Stimulated activated naive CD8-positive, alpha-beta T cell treated with anti-CD3 and anti-CD28 coated beads, Interleukin-15, amount 100 ng/mL, for 72 hours (primary cell): ENCODE results near the gene APOOL.
"Not testable (repeated sequence)": the region's sequence is repeated elsewhere in the genome, so short reads cannot be mapped to it uniquely, and the experiment has no call there.

ENCODE experiments used
- ATAC-seq: fragments of 150-1000 bp; cut with Tn5 transposase; 2 replicates; pipeline ENCODE4 v1.10.0; 2021; ENCODE audit warnings: mild to moderate bottlenecking, moderate library complexity
- DNase-seq, 2 donors: peaks; one replicate each; pipeline ENCODE4 v3.0.0; 2021 to 2022
- H3K27ac Mint-ChIP-seq, 2 donors: one replicate each; pipeline ENCODE4 v1.8.0; 2022; ENCODE audit warnings: mild to moderate bottlenecking in 2 of 2, mixed read lengths in 2 of 2, moderate library complexity in 2 of 2
- H3K27me3 Mint-ChIP-seq: one replicate; pipeline ENCODE4 v1.8.0; 2022; ENCODE audit warnings: mixed read lengths
- H3K4me1 Mint-ChIP-seq: one replicate; pipeline ENCODE4 v1.8.0; 2022; ENCODE audit warnings: mild to moderate bottlenecking, mixed read lengths
- H3K4me3 Mint-ChIP-seq, 2 donors: one replicate each; pipeline ENCODE4 v1.8.0; 2022; ENCODE audit warnings: mild to moderate bottlenecking in 2 of 2, mixed read lengths in 2 of 2, moderate library complexity in 1 of 2
- H3K9me3 Mint-ChIP-seq, 2 donors: one replicate each; pipeline ENCODE4 v1.8.0; 2022; ENCODE audit warnings: mixed read lengths in 2 of 2

Gene APOOL

GRCh38 chrX:85037114-85037513, 33.4 kb downstream of the APOOL start:
- H3K9me3 Mint-ChIP-seq, result peaks cover 0 to 22% of the 10 kb centered on the region in 2 donors
- no peak overlapping the region for H3K27ac Mint-ChIP-seq
- DNase-seq (no peak), ATAC-seq (no peak)
- H3K4me1 Mint-ChIP-seq, result peaks cover 6% of the 10 kb centered on the region
- no peaks in the 10 kb centered on the region for H3K27me3 Mint-ChIP-seq
- H3K4me3 Mint-ChIP-seq, result no peak overlapping the region

GRCh38 chrX:85051627-85052026, 48.0 kb downstream of the APOOL start:
- ATAC-seq (no peak), DNase-seq (no peak)
- peak overlapping the region in 1 of 2 donors; percentile 86 for H3K27ac Mint-ChIP-seq
- no peaks in the 10 kb centered on the region for H3K4me1 Mint-ChIP-seq
- H3K9me3 Mint-ChIP-seq, result no peaks in the 10 kb centered on the region
- H3K4me3 Mint-ChIP-seq, result no peak overlapping the region
- no peaks in the 10 kb centered on the region for H3K27me3 Mint-ChIP-seq

GRCh38 chrX:85052205-85052604, 48.5 kb downstream of the APOOL start:
- DNase-seq (no peak), ATAC-seq (peak; percentile 72)
- Mint-ChIP-seq H3K9me3 (no peaks in the 10 kb centered on the region), H3K4me3 (no peak overlapping the region), H3K27me3 (no peaks in the 10 kb centered on the region), H3K4me1 (no peaks in the 10 kb centered on the region), H3K27ac (peak overlapping the region; percentile 48 to 86)

GRCh38 chrX:85052636-85053343, 49.1 kb downstream of the APOOL start:
- DNase-seq, result no peak
- ATAC-seq, result peak; percentile 86
- no peaks in the 10 kb centered on the region for H3K4me1 Mint-ChIP-seq
- no peak overlapping the region for H3K4me3 Mint-ChIP-seq
- no peaks in the 10 kb centered on the region for H3K27me3 Mint-ChIP-seq
- H3K9me3 Mint-ChIP-seq, result no peaks in the 10 kb centered on the region
- peak overlapping the region; percentile 48 to 86 for H3K27ac Mint-ChIP-seq

- no peaks in the 10 kb centered on the region for H3K27me3 Mint-ChIP-seq
- ATAC-seq (no peak), DNase-seq (no peak)
- H3K4me3 Mint-ChIP-seq, result no peak overlapping the region
- H3K9me3 Mint-ChIP-seq, result no peaks in the 10 kb centered on the region
- no peaks in the 10 kb centered on the region for H3K4me1 Mint-ChIP-seq
- no peak overlapping the region for H3K27ac Mint-ChIP-seq
Observed at GRCh38 chrX:85065512-85066198, 62.0 kb downstream of the APOOL start.

GRCh38 chrX:85077247-85077646, 73.6 kb downstream of the APOOL start:
- not testable (repeated sequence) for H3K9me3 Mint-ChIP-seq, H3K27me3 Mint-ChIP-seq, DNase-seq, H3K4me1 Mint-ChIP-seq, ATAC-seq, H3K27ac Mint-ChIP-seq, H3K4me3 Mint-ChIP-seq

GRCh38 chrX:85084770-85085393, 81.2 kb downstream of the APOOL start:
- H3K27me3 Mint-ChIP-seq, result no peaks in the 10 kb centered on the region
- H3K27ac Mint-ChIP-seq, result no peak overlapping the region
- no peak for ATAC-seq
- H3K9me3 Mint-ChIP-seq, result no peaks in the 10 kb centered on the region
- no peak for DNase-seq
- H3K4me3 Mint-ChIP-seq, result no peak overlapping the region
- H3K4me1 Mint-ChIP-seq, result no peaks in the 10 kb centered on the region

GRCh38 chrX:85089321-85089840, 85.7 kb downstream of the APOOL start:
- H3K27ac Mint-ChIP-seq, result no peak overlapping the region
- H3K4me3 Mint-ChIP-seq, result no peak overlapping the region
- no peaks in the 10 kb centered on the region for H3K27me3 Mint-ChIP-seq
- H3K4me1 Mint-ChIP-seq, result no peaks in the 10 kb centered on the region
- H3K9me3 Mint-ChIP-seq, result no peaks in the 10 kb centered on the region
- DNase-seq (no peak), ATAC-seq (no peak)

- Mint-ChIP-seq H3K27ac (no peak overlapping the region), H3K9me3 (no peaks in the 10 kb centered on the region)
- ATAC-seq, result no peak
Observed at GRCh38 chrX:85107407-85107806, 103.7 kb downstream of the APOOL start.

GRCh38 chrX:85108165-85108564, 104.5 kb downstream of the APOOL start:
- H3K4me3 Mint-ChIP-seq, result no peak overlapping the region
- H3K4me1 Mint-ChIP-seq, result no peaks in the 10 kb centered on the region
- no peaks in the 10 kb centered on the region for H3K27me3 Mint-ChIP-seq
- no peaks in the 10 kb centered on the region for H3K9me3 Mint-ChIP-seq
- no peak for DNase-seq
- no peak for ATAC-seq
- no peak overlapping the region for H3K27ac Mint-ChIP-seq

More at GRCh38 chrX:85107407-85107806, 103.7 kb downstream of the APOOL start:
- Mint-ChIP-seq H3K4me1 (no peaks in the 10 kb centered on the region), H3K4me3 (no peak overlapping the region), H3K27me3 (no peaks in the 10 kb centered on the region)
- no peak for DNase-seq

GRCh38 chrX:85109235-85109634, 105.6 kb downstream of the APOOL start:
- ATAC-seq, result no peak
- DNase-seq, result no peak

GRCh38 chrX:85111347-85111746, 107.7 kb downstream of the APOOL start:
- Mint-ChIP-seq H3K27me3 (no peaks in the 10 kb centered on the region), H3K4me1 (no peaks in the 10 kb centered on the region), H3K4me3 (no peak overlapping the region), H3K9me3 (no peaks in the 10 kb centered on the region), H3K27ac (no peak overlapping the region)
- no peak for DNase-seq
- no peak for ATAC-seq

More at GRCh38 chrX:85109235-85109634, 105.6 kb downstream of the APOOL start:
- H3K9me3 Mint-ChIP-seq, result no peaks in the 10 kb centered on the region
- no peaks in the 10 kb centered on the region for H3K27me3 Mint-ChIP-seq
- H3K27ac Mint-ChIP-seq, result no peak overlapping the region
- H3K4me3 Mint-ChIP-seq, result no peak overlapping the region
- H3K4me1 Mint-ChIP-seq, result no peaks in the 10 kb centered on the region

GRCh38 chrX:85112293-85112692, 108.6 kb downstream of the APOOL start:
- H3K9me3 Mint-ChIP-seq, result no peaks in the 10 kb centered on the region
- no peak for ATAC-seq
- H3K27ac Mint-ChIP-seq, result no peak overlapping the region
- H3K27me3 Mint-ChIP-seq, result no peaks in the 10 kb centered on the region
- no peak for DNase-seq
- H3K4me3 Mint-ChIP-seq, result no peak overlapping the region
- no peaks in the 10 kb centered on the region for H3K4me1 Mint-ChIP-seq

- no peaks in the 10 kb centered on the region for H3K4me1 Mint-ChIP-seq
- DNase-seq (no peak), ATAC-seq (no peak)
- H3K27ac Mint-ChIP-seq, result no peak overlapping the region
- H3K9me3 Mint-ChIP-seq, result no peaks in the 10 kb centered on the region
- H3K27me3 Mint-ChIP-seq, result no peaks in the 10 kb centered on the region
- H3K4me3 Mint-ChIP-seq, result no peak overlapping the region
Observed at GRCh38 chrX:85113746-85114145, 110.1 kb downstream of the APOOL start.

- ATAC-seq (no peak), DNase-seq (no peak)
- Mint-ChIP-seq H3K4me3 (no peak overlapping the region), H3K9me3 (no peaks in the 10 kb centered on the region), H3K27me3 (no peaks in the 10 kb centered on the region), H3K27ac (no peak overlapping the region), H3K4me1 (no peaks in the 10 kb centered on the region)
Observed at GRCh38 chrX:85114171-85114570, 110.5 kb downstream of the APOOL start.

GRCh38 chrX:85114776-85115175, 111.1 kb downstream of the APOOL start:
- ATAC-seq (no peak), DNase-seq (no peak)
- Mint-ChIP-seq H3K27me3 (no peaks in the 10 kb centered on the region), H3K9me3 (no peaks in the 10 kb centered on the region), H3K4me3 (no peak overlapping the region), H3K4me1 (no peaks in the 10 kb centered on the region), H3K27ac (no peak overlapping the region)
